Fibroblast of mammary gland (primary cell): ENCODE data around the gene CHRNA4.
A peak's percentile ranks its signal among the peaks of the same experiment; 100 is the strongest.

ENCODE experiments used
- DNase-seq: peaks from one replicate; pipeline ENCODE4 v3.0.0-alpha.2; 2010; ENCODE audit warnings: low read depth
- H3K4me3 ChIP-seq: 2 replicates; pipeline ENCODE4 v1.5.1; 2011; ENCODE audit warnings: low read depth, mild to moderate bottlenecking, low read length, moderate library complexity; ENCODE audit not compliant: control insufficient read depth
- TF ChIP-seq, protein P1 (sequence below): conservative IDR thresholded peaks from 2 replicates; pipeline ENCODE4 v1.5.1; 2011; ENCODE audit warnings: low read depth, low read length, inconsistent platforms; ENCODE audit not compliant: control insufficient read depth, insufficient read depth

The CHRNA4 gene

DNA sequence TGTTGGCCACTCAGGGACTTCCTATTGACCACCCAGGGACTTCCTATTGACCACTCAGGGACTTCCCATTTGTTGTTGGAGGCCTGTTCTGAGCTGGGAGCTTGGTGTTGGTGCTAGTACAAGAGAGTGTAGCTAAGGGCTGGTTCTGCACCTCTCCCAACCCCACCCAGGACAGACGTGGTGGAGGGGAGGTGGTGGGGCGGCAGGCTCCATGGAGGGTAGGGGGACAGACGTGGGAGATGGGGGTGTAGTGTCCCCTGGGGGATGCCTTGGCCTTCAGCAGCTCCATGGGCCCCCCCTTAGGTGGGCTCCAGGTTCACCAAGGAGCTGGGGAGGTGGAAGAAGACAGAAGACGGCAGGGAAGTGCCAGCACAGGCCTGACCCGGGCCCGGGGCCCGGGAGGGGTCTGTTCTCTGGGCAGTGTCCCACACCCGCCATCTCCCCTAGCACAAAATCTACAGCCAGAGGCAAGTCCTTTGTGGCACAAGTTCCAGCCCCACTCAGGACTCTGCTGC lies 33.9 kb downstream of the CHRNA4 start:
- DNase-seq = no peak
- no peak overlapping the region for H3K4me3 ChIP-seq
- TF ChIP-seq, protein P1, sequence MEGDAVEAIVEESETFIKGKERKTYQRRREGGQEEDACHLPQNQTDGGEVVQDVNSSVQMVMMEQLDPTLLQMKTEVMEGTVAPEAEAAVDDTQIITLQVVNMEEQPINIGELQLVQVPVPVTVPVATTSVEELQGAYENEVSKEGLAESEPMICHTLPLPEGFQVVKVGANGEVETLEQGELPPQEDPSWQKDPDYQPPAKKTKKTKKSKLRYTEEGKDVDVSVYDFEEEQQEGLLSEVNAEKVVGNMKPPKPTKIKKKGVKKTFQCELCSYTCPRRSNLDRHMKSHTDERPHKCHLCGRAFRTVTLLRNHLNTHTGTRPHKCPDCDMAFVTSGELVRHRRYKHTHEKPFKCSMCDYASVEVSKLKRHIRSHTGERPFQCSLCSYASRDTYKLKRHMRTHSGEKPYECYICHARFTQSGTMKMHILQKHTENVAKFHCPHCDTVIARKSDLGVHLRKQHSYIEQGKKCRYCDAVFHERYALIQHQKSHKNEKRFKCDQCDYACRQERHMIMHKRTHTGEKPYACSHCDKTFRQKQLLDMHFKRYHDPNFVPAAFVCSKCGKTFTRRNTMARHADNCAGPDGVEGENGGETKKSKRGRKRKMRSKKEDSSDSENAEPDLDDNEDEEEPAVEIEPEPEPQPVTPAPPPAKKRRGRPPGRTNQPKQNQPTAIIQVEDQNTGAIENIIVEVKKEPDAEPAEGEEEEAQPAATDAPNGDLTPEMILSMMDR = no peak

DNA sequence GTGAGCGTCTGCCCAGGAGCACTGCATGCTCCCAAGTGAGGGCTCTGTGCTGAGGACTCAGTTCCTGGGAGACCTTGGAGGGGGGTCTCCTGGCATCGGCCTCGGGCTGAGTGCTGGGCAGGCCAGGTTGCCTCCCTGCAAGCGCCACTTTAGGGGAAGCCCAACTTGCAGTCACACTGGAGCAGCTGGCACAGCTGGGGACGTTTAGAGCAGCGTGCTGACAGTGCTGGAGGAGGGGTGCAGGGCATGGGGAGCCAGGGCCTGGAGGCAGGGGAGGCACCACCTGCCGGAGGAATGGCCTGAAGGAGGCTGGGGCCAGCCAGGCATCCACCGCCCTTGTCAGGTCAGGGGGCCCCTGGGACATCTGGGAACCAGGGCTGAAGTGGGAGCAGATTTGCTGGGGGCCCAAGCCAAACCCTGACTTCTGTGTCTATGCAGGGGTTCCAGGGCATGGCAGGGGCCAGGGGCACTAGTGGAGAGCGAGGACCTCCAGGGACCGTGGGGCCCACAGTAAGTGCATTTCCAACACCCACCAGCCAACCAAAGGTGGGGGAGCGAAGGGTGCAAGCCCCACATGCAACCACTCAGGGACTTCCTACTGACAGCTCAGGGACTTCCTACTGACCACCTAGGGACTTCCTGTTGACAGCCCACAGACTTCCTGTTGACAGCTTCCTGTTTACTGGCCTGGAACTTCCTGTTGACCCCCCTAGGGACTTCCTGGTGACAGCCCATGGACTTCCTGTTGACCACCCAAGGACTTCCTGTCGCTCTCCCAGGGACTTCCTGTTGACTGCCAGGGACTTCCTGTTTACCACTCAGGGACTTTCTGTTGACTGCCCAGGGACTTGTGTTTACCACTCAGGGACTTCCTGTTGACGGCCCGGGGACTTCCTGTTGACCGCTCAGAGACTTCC lies 34.6 kb downstream of the CHRNA4 start:
- no peak overlapping the region for H3K4me3 ChIP-seq
- DNase-seq = no peak
- TF ChIP-seq, protein P1 = no peak

DNA sequence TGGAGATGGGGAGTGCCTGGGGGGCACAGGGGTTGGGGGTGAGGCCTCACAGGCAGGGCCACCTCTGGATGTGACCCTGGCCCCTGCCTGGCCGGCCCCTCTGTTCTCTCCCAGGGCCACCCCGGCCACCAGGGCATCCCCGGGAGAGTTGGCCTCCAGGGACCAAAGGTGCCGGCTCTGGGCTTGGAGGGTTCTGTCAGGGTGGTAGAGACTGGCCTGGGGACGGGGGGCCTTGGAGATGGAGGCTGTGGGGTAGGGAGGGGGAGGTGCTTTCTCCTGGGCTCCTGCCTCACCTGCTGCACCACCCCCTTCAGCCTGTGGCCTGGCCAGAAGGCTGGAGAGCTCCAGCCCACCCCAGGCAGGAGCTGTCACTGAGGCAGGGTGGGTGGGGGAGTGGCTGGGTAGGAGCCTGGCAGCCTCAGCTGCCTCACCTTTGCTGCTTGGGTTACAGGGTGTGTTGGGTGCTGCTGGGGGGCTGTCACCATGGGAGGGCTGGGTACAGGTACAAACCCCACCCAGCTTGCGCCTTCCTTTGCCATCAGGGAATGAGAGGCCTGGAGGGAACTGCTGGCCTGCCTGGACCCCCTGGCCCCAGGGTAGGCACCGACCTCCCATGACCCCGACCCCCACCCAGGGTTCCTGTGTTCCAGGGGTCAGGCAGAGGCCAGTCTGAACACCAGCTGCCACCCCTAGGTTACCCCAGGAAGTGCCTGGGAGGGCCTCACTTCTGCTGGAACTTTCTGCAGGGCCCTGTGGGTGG lies 35.4 kb downstream of the CHRNA4 start:
- no peak for DNase-seq
- TF ChIP-seq, protein P1 = no peak
- H3K4me3 ChIP-seq = no peak overlapping the region

DNA sequence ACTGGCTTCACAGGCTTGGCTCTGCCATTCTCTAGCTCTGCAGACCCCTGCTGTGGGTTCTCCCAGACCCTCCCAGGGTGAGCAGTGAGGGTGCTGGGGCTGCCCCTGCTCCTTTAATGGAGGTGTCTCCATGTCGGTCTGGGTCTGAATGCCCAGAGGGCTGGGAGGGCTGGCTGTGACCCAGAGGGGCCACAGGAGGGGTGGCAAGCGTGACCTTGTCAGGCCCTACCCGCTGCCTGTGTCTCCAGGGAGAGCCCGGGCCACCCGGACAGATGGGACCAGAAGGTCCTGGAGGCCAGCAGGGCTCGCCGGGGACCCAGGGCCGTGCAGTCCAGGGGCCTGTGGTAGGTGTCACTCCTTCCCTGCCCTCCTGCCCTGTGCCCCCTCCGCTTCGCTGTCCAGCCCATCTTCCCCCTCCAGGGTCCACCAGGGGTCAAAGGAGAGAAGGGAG lies 36.1 kb downstream of the CHRNA4 start:
- no peak overlapping the region for H3K4me3 ChIP-seq
- no peak for DNase-seq
- TF ChIP-seq, protein P1 = no peak

DNA sequence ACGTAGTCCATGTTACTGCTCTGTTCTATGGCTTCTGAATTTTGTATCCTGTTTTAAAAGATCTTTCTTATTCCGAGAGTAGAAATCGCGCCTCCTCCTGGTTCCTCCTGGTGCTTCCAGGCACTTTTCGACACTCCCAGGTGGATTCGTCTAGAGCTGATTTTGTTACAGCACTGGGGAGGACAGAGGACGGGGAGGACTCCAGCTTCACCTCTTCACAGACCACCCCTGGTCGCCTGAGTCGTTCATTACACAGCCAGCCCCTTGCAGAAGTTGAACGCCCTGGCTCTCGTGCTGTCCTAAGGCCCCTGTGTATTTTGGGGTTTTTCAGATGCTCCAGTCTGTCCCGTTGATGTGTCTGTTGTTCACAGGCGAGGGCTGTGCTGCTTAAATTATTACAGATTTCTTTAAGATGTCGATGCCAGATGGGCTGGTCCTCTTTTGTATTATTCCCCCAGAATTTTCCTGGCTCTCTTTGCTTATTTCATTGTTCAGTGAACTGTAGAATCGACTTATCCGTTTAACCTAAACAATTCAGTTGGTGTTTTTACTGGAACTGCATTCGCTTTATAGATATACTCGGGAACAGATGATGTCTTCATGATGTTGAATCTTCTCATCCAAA lies 37.7 kb downstream of the CHRNA4 start:
- DNase-seq = no peak
- TF ChIP-seq, protein P1 = peak; percentile 24
- H3K4me3 ChIP-seq = no peak overlapping the region

DNA sequence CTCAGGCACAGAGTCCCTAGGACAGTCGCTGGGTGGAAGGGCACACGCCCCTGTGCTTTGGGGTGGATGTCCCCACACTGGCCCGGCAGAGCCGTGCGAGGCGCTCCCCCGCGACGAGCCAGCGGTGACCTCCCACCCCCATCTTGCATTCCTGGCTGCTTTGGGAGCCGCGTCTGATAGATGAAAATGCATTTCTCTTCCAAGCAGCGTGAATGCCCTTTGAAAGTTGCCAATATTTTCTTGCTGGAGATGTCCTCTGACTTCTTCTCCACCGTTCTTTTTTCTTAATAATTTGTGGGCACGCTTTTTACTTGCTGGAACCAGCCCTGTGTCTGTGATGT lies 38.2 kb downstream of the CHRNA4 start:
- DNase-seq = no peak
- TF ChIP-seq, protein P1 = no peak
- no peak overlapping the region for H3K4me3 ChIP-seq
